DND-41 (cell line): ENCODE data around the gene KLF17.
"Not testable (repeated sequence)": the region's sequence is repeated elsewhere in the genome, so short reads cannot be mapped to it uniquely, and the experiment has no call there.

Experiments used
- ATAC-seq: fragments of 200-7000 bp; cut with Tn5 transposase; 3 replicates; pipeline ENCODE4 v1.9.1; 2021; ENCODE audit warnings: low read depth; ENCODE audit not compliant: insufficient read depth
- DNase-seq: peaks from one replicate; pipeline ENCODE4 v3.0.0-alpha.2; 2020
- H2AFZ ChIP-seq: 2 replicates; pipeline ENCODE4 v1.6.0; 2012; ENCODE audit warnings: low read depth, low read length
- H3K27ac ChIP-seq: 2 replicates; pipeline ENCODE4 v1.5.1; 2012; ENCODE audit warnings: low read length, inconsistent platforms
- H3K27me3 ChIP-seq: fragments of 200-600 bp; sonication (generic); 2 replicates; pipeline ENCODE4 v1.6.0; 2012; ENCODE audit warnings: low read length, mild to moderate bottlenecking, inconsistent platforms; ENCODE audit not compliant: insufficient read depth, poor library complexity
- H3K36me3 ChIP-seq: 2 replicates; pipeline ENCODE4 v1.5.1; 2012; ENCODE audit warnings: low read length, inconsistent platforms; ENCODE audit not compliant: insufficient read depth
- H3K4me1 ChIP-seq: 2 replicates; pipeline ENCODE4 v1.5.1; 2012; ENCODE audit warnings: mild to moderate bottlenecking, low read length; ENCODE audit not compliant: insufficient read depth
- H3K4me2 ChIP-seq: 2 replicates; pipeline ENCODE4 v1.6.0; 2012; ENCODE audit warnings: mild to moderate bottlenecking, moderate library complexity, low read length, inconsistent platforms; ENCODE audit not compliant: insufficient read depth
- H3K4me3 ChIP-seq, 2 experiments: fragments of 200-600 bp in 1 of 2; shearing (Covaris generic) in 1 of 2; 2 replicates each; pipeline ENCODE4 v1.5.1; 2012 to 2016; ENCODE audit warnings: inconsistent platforms in 2 of 2, low read length in 2 of 2, mild to moderate bottlenecking in 2 of 2, low read depth in 1 of 2, moderate library complexity in 1 of 2
- H3K79me2 ChIP-seq: 2 replicates; pipeline ENCODE4 v1.6.0; 2012; ENCODE audit warnings: low read length, inconsistent platforms; ENCODE audit not compliant: insufficient read depth
- H3K9ac ChIP-seq: 2 replicates; pipeline ENCODE4 v1.6.0; 2012; ENCODE audit warnings: low read depth, mild to moderate bottlenecking, inconsistent platforms, low read length, moderate library complexity
- H3K9me3 ChIP-seq: 2 replicates; pipeline ENCODE4 v1.5.1; 2012; ENCODE audit warnings: low read length, moderate library complexity, mild to moderate bottlenecking, inconsistent platforms; ENCODE audit not compliant: insufficient read depth, severe bottlenecking
- H4K20me1 ChIP-seq: 2 replicates; pipeline ENCODE4 v1.6.0; 2012; ENCODE audit warnings: low read length; ENCODE audit not compliant: insufficient read depth
- EZH2 ChIP-seq: IDR thresholded peaks from 3 replicates; pipeline ENCODE4 v1.6.1; 2012; ENCODE audit warnings: borderline replicate concordance, low read depth, mild to moderate bottlenecking, moderate library complexity, low read length, inconsistent platforms; ENCODE audit not compliant: severe bottlenecking
- TF ChIP-seq, protein P1 (sequence below): IDR thresholded peaks from 2 replicates; pipeline ENCODE4 v1.5.1; 2012; ENCODE audit warnings: borderline replicate concordance, low read length, moderate library complexity, mild to moderate bottlenecking; ENCODE audit not compliant: poor library complexity, severe bottlenecking; ENCODE audit errors: extremely low read depth

KLF17 gene

DNA sequence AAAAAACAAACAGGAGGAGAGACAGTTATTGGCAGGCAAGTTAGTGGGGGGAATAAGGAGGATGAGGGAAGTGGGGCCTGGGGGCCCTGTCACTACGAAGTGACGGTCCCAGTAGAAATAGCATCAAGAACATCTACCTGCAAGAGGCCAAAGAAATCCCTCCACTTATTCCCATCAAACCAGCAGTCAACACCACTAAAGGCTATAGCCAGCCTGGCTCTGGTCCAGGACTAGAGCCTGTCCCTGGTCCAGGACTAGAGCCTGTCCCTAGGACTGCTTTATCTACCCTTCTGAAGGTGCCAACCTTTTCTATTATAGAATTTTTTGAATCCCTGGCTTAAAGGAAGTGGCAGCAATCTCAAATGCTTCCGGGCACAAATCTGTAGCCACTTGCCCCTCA is 19.6 kb downstream of the KLF17 start:
- Histone ChIP-seq H2AFZ (no peak overlapping the region), H3K27me3 (peaks cover 15% of the 10 kb centered on the region), H3K27ac (no peak overlapping the region), H4K20me1 (no peaks in the 10 kb centered on the region), H3K4me1 (no peaks in the 10 kb centered on the region), H3K9ac (no peak overlapping the region), H3K36me3 (no peaks in the 10 kb centered on the region), H3K4me3 (no peak overlapping the region), H3K9me3 (no peaks in the 10 kb centered on the region), H3K4me2 (no peak overlapping the region), H3K79me2 (no peaks in the 10 kb centered on the region)
- TF ChIP-seq, protein P1, sequence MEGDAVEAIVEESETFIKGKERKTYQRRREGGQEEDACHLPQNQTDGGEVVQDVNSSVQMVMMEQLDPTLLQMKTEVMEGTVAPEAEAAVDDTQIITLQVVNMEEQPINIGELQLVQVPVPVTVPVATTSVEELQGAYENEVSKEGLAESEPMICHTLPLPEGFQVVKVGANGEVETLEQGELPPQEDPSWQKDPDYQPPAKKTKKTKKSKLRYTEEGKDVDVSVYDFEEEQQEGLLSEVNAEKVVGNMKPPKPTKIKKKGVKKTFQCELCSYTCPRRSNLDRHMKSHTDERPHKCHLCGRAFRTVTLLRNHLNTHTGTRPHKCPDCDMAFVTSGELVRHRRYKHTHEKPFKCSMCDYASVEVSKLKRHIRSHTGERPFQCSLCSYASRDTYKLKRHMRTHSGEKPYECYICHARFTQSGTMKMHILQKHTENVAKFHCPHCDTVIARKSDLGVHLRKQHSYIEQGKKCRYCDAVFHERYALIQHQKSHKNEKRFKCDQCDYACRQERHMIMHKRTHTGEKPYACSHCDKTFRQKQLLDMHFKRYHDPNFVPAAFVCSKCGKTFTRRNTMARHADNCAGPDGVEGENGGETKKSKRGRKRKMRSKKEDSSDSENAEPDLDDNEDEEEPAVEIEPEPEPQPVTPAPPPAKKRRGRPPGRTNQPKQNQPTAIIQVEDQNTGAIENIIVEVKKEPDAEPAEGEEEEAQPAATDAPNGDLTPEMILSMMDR = no peak
- TF ChIP-seq EZH2 = no peak
- DNase-seq = no peak
- ATAC-seq = no peak

DNA sequence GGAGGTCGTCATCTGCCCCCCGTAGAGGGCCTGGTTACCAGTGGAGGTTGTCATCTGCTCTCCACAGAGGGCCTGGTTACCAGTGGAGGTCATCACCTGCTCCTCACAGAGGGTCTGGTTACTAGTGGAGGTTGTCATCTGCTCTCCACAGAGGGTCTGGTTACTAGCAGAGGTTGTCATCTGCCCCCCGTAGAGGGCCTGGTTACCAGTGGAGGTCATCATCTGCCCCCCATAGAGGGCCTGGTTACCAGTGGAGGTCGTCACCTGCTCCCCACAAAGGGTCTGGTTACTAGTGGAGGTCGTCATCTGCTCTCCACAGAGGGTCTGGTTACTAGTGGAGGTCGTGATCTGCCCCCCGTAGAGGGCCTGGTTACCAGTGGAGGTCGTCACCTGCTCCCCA is 20.9 kb downstream of the KLF17 start:
- H3K9ac ChIP-seq, H2AFZ ChIP-seq, DNase-seq, H3K36me3 ChIP-seq, H3K4me3 ChIP-seq, H3K4me2 ChIP-seq, H3K79me2 ChIP-seq, ATAC-seq, H4K20me1 ChIP-seq, H3K9me3 ChIP-seq, H3K27ac ChIP-seq, H3K4me1 ChIP-seq, H3K27me3 ChIP-seq: not testable (repeated sequence)

DNA sequence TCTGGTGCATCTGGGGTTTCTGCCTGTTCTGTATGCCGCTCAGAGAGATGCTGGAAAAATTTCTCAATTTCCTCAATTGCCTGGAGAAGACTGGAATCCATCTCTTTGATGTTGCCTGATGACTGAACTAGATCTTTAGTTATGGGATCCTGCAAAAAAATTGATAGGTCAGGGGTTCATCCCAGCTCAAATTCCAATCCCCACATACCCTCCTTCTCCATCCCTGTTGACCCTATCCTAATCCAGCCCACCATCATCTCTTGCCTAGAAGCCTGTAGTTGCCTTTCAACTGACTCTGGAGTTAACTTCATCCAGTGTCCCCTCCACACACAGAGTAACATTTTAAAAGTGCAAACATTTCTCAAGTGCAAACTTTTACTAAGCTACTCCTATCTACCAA is 22.9 kb downstream of the KLF17 start, which contains the start of gene KLF18:
TSS of gene KLF18 (minus strand) at position 101 of the 400 bp plus-strand sequence. CDS start at position 101, 0 bp downstream.
- Histone ChIP-seq H3K4me2 (no peak within 1 kb of the TSS), H4K20me1 (no peaks in the 10 kb centered on the region), H3K9me3 (peaks cover 15% of the 10 kb centered on the region), H3K4me3 (no peak within 1 kb of the TSS), H3K9ac (no peak within 1 kb of the TSS), H3K27me3 (peaks cover under 1% of the 10 kb centered on the region), H2AFZ (no peak within 1 kb of the TSS), H3K79me2 (no peaks in the 10 kb centered on the region), H3K36me3 (no peaks in the 10 kb centered on the region), H3K27ac (no peak within 1 kb of the TSS), H3K4me1 (no peaks in the 10 kb centered on the region)
- no peak for DNase-seq
- TF ChIP-seq EZH2 = no peak
- TF ChIP-seq, protein P1 = no peak
- ATAC-seq = no peak

DNA sequence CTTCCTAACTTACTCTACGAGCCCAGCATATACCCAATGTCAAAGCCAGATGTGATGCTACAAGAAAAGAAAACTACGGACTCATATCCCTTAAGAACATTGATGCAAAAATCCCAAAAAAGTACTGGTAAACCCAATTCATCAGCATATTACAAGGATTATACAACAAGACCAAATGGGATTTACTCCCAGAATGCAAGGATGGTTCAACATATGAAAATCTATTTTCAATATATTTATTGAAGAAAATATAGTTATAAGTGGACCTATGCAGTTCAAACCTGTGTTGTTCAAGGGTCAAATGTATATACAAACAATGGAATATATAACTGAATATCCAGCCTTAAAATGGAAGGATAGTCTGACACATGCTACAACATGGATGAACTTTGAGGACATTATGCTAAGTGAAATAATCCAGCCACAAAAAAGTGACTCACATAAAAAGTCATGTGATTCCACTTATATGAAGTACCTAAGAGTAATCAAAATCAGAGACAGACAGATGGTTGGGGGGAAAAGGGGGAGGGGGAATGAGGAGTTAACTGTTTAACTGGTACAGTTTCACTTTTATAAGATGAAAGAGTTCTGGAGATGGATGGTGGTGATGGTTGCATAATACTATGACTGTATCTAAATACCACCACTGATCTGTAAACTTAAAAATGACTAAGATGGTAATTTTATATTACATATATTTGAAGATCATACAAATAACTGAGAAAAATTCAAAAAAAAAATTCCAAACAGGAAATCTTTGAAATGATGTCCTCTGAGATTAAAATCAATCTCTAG is 26.5 kb downstream of the KLF17 start:
- no peak for TF ChIP-seq EZH2
- TF ChIP-seq, protein P1 = no peak
- 0 out of 3 replicates have a peak, but pooled peaks have one; percentile 27 for ATAC-seq
- DNase-seq = no peak
- Histone ChIP-seq H3K79me2 (no peaks in the 10 kb centered on the region), H3K9ac (no peak overlapping the region), H3K36me3 (no peaks in the 10 kb centered on the region), H3K4me1 (no peaks in the 10 kb centered on the region), H3K27ac (no peak overlapping the region), H3K9me3 (peaks cover 15% of the 10 kb centered on the region), H3K4me2 (no peak overlapping the region), H3K27me3 (peaks cover 2% of the 10 kb centered on the region), H2AFZ (no peak overlapping the region), H4K20me1 (no peaks in the 10 kb centered on the region), H3K4me3 (no peak overlapping the region)
